HG03196 (cell line): ENCODE data around the gene CYB5A.

Experiments
- ATAC-seq: cut with Tn5 transposase; IDR thresholded peaks from one replicate; pipeline ENCODE4 v1.9.1; 2021; ENCODE audit not compliant: unreplicated experiment

The CYB5A gene

DNA sequence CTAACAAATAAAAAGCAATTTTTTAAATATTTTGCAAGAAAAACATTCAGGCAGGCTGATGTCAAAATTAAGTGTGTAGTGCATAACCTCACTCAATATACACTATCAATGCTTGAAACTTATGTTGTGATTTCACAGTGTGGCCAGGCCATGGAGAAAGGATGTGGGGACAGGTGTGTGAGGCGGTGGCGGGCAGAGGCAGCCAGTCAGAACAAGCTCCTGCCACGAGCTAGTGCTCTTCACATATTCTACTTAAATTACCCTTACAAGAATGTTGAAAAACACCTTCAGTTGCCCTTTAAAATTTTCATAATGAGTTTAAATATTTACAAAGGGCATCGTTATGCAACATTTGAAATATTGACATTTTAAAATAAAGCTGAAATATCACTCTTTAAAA is 43.2 kb downstream of the CYB5A start:
- ATAC-seq: no peak

GRCh38 chr18:74248189-74248588 is 43.6 kb downstream of the CYB5A start:
- no peak for ATAC-seq

DNA sequence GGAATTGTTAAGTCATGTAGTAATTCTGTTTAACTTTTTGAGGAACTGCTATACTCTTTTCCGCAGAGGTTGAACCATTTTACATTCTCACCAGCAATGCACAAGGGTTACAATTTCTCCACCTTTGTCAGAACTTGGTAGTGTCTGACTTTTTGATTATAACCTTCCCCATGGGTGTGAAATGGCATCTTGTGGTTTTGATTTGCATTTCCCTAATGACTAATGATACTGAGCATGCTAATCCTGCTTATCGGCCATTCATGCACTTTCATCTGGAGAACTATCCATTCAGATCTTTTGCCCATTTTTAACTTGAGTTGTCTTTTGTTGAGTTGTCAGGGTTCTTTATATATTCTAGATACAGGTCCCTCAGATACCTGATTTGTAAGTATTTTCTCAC is 47.2 kb downstream of the CYB5A start:
- ATAC-seq: no peak

GRCh38 chr18:74243127-74243526 is 48.6 kb downstream of the CYB5A start:
- no peak for ATAC-seq

DNA sequence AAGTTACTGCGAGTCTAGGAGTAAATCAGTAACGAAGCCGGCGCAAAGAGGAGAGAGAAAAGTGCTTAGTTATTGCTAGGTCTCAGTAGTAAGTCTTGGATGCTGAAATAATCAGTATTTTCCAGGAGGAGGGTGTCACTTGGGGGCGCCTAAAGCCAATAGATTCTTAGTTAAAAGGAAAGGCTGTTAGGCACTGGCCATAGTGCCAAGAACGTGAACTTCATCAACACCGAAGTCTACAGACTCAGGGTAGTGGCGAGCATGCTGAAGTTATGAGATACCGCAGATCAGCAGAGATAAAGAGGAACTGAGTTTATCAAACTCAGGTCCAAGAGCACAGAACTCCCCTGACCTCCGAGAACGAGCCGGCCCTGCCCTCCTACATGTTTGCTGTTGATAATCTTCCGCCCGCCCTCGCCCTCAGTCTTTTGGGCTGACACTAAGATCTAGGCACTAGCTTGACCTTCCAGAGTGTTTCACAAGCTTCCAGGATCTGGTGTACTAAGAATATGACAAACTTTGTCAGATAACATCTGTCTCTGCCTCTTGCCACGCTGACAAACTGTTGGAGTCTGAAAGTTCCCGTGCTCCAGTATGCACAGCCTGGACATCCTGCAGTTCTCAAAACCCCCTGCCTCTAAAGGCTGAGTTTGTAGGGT is 49.2 kb downstream of the CYB5A start:
- no peak for ATAC-seq

GRCh38 chr18:74241970-74242369 is 49.8 kb downstream of the CYB5A start:
- ATAC-seq: no peak

GRCh38 chr18:74241426-74241825 is 50.3 kb downstream of the CYB5A start:
- ATAC-seq: no peak

GRCh38 chr18:74239567-74239966 is 52.2 kb downstream of the CYB5A start:
- no peak for ATAC-seq

DNA sequence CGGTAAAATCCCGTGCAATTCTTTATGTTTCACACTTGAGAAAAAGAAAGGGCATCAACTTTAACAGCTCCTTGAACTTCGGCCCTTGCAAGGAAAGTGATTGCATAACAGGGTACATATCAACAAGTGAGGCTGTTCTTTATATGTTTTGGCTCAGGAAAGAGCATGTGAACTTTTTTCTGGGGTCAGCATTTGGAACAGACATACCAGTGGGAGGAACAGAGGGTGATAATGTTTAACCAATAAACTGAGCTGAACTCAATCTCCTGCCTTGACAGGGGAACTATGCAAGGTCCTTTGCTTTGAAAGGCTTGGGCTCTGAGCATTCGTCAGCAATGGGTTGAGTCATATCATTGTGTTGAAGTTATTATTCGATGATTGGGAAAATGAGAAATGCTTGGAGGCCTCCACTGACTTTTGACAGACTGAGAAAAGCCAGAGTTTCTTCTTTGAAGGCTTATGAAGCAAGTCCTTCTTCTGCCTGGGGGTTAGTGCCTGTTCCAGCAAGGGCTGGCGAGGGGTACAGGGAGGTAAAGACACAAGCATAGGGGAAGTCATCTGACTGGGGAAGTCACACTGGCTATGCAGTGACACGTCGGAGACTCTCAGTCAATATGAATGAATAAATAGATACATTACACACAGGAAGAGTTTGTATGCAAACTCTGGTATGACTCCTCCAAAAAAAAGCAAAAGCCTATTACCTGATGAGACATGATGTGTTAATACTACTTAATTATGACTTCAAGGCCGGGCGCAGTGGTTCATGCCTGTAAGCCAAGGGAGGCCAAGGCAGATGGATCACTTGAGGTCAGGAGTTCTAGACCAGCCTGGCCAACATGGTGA is 57.2 kb downstream of the CYB5A start:
- ATAC-seq: no peak

GRCh38 chr18:74233933-74234325 is 57.8 kb downstream of the CYB5A start:
- ATAC-seq: no peak

GRCh38 chr18:74230922-74231714 is 60.6 kb downstream of the CYB5A start:
- no peak for ATAC-seq

DNA sequence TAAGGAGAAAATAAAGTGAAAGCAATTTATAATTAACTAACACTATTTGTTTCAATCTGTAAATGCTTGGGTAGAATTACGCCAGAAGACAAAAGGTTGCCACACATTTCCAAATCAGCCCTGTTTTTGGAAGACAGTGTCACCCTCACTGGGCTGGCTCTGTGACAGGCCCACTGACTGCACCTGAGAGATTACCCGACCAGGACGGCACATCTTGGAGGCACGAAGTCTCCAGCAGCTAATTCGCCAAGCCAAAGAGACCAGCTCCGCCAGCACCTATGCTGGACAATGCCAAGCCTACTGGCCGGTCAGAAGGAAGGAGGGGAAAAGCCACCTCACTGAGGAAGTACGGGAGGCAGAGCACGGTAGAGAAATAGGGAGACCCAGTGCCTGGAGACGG is 61.9 kb downstream of the CYB5A start:
- no peak for ATAC-seq

DNA sequence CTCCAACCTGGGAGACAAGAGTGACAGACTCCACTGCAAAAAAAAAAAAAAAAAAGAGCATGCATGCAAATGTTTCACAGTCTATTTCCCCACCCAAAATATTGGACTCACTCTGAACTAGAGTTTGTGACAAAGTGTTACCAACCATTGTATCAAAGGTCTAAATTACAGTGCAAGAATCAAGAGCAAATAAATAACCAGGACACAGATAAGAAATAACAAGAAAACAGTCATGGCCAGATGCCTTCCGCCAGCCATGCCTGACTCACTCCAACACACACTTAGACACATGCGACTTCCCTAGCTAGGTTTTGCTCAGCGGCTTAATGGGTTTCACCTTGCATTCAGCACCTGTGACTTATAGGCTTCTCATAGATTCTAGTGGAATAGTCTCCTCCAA is 62.8 kb downstream of the CYB5A start:
- no peak for ATAC-seq

DNA sequence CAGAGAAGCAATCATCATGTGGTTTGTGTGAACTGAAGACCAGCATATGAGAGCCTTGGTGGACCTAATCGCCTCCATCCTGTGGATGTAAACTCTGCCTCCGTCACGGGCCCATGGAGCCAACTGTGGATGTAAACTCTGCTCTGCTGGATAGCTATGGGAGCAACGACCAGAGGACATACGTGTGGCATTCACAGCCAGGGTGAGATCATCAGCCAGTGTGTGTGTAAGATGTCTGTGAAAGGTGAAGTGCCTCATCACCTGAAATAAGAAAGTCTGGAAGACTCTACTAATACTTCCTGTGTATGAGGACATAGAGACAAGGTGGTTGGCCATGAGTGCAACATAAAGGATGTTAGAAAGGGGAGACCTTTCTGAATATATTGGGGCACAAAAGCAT is 63.5 kb downstream of the CYB5A start:
- ATAC-seq: no peak

GRCh38 chr18:74226666-74227065 is 65.1 kb downstream of the CYB5A start:
- ATAC-seq: no peak

DNA sequence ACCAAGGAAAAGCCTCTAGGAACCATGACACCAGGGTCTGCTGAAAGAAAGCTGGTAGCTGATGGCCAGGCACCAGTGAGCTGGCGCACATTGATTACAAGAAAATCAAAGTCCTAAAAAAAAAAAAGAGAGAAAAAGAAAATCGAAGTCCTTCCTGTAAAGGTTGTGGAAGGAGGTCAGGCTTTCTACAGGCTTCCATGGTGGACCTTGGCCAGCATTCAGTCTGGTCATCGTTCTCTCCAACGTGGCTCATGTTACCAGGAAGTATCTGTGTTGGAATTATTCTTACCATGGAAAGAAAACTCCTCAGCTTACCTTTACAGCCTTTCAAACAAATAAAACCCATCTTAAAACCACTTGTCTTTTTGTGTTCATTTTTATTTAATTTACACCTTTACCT is 65.6 kb downstream of the CYB5A start:
- no peak for ATAC-seq

DNA sequence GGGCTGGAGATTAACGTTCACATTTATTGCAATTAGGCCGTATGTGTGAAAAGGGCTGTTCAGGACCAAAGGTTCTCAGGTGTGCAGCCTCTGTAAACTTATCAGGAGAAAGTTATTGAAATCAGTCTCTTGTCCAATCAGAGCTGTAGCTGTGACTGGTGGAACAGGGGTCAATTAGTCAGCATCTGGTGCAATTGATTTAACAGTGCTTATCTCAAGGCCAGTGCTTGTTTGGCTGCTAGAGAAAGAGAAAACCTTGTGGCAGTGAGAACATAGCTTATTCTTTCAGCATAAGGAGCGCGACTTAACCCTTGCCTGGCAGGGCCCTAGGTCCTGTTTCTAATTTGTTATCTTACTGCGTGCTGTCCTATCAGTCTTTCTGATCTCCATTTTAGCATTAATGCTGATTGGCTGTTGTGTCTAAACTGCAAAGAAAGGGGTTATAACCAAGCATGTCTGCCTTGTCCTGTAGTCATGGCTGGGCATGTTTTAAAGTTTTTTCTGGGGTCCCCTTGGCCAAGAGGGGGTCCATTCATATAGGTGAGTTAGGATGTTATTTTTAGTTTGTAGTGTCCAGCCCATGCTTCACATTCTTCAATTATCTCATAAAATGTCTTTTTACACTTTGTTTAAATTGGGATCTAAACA is 66.4 kb downstream of the CYB5A start:
- no peak for ATAC-seq

- no peak for ATAC-seq
These were observed 68.9 kb downstream of the CYB5A start for GRCh38 chr18:74222710-74223494.

GRCh38 chr18:74221081-74221480 is 70.7 kb downstream of the CYB5A start:
- no peak for ATAC-seq

DNA sequence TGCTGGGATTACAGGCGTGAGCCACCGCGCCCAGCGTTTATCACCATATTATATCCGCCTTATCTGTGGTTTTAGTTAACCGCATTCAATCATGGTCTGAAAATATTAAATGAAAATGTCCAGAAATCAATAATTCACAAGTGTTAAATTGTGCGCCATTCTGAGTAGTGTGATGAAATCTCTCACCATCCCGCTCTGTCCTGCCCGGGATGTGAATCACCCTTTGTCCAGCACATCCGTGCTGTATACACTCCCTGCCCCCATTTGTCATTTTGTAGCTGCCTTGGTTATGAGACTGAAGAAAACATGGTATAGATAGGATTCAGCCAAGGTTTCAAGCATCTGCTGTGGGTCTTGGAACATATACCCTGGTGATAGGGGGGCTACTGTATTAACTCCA is 72.7 kb downstream of the CYB5A start:
- ATAC-seq: no peak
